Adipocyte (in vitro differentiated cells): ENCODE measurements around the gene CCDC12.

Experiments
- DNase-seq: peaks from one replicate; pipeline ENCODE4 v3.0.0-alpha.2; 2015; ENCODE audit warnings: low read depth
- H3K27me3 ChIP-seq: replicated peaks from 2 replicates; pipeline ENCODE4 v1.7.0; 2013; ENCODE audit warnings: mild to moderate bottlenecking, low read length, moderate library complexity; ENCODE audit not compliant: control insufficient read depth, insufficient read depth
- H3K36me3 ChIP-seq: 2 replicates; pipeline ENCODE4 v1.7.0; 2013; ENCODE audit warnings: low read length, mild to moderate bottlenecking, moderate library complexity; ENCODE audit not compliant: control insufficient read depth, insufficient read depth, severe bottlenecking
- H3K4me1 ChIP-seq: 2 replicates; pipeline ENCODE4 v1.7.0; 2013; ENCODE audit warnings: mild to moderate bottlenecking, low read length, moderate library complexity; ENCODE audit not compliant: control insufficient read depth, insufficient read depth
- H3K4me3 ChIP-seq: 2 replicates; pipeline ENCODE4 v1.7.0; 2013; ENCODE audit warnings: mild to moderate bottlenecking, low read length, moderate library complexity
- H3K9ac ChIP-seq: 2 replicates; pipeline ENCODE4 v1.7.0; 2013; ENCODE audit warnings: mild to moderate bottlenecking, low read length, moderate library complexity
- H3K9me3 ChIP-seq: 2 replicates; pipeline ENCODE4 v1.7.0; 2013; ENCODE audit warnings: mild to moderate bottlenecking, low read length, moderate library complexity; ENCODE audit not compliant: control insufficient read depth

The CCDC12 gene

DNA sequence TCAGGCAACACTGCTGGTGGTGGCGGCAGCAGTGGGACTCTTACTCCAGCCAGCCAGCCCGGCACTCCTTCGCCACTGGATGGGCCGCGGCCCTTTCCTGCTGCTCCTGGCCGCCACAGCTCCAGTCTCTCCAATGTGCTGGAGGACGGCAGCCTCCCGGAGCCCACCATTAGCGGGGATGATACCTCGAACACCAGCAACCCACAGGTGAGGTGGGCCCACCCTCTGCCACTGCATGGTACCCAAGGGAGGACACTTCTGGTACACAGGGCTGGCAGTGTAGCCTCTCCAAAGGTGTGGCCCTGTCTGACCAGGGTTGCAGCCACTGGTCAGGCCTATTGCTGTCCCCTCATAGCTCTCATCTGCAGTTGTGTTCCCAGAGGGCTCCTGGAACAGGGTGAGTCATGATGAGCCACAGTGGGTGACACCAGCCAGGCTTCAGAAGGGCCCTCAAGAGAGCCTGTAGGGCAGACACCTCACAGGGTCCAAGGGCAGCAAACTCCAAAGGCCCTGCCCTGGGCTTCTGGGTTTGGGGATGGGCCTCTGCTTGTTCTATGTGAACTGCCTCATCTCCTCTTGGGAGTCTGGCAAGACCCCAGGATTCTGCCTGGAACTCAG lies 23.8 kb upstream of the CCDC12 start:
- Histone ChIP-seq H3K9ac (no peak overlapping the region), H3K27me3 (no peaks in the 10 kb centered on the region), H3K4me3 (no peak overlapping the region), H3K9me3 (no peaks in the 10 kb centered on the region), H3K4me1 (no peaks in the 10 kb centered on the region), H3K36me3 (no peaks in the 10 kb centered on the region)
- DNase-seq: no peak

DNA sequence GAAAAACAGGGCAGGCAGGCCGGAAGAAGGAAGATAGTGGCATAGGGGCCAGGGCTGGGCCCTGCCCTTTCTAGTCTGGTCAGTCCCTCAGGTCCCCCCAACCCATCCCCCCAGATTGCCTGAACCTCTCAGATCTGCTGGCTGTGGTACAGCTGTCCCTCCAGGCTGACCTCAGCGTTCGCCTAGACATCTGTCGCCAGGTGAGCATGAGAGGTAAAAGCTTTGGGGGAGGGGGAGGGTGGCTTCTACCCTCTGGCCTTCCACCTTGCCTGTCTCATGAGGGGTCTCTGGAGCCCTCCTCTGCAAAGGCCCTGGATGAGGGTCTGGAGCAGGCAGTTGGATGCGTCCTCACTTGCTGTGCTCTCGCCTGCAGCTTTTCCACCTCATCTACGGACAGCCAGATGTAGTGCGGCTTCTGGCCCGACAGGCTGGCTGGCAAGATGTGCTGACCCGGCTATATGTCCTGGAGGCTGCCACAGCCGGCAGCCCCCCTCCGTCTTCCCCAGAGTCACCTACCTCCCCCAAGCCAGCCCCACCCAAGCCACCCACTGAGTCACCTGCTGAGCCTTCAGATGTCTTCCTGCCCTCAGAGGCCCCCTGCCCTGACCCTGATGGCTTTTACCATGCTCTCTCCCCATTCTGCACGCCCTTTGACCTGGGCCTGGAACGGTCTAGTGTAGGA lies 23.1 kb upstream of the CCDC12 start:
- Histone ChIP-seq H3K9ac (no peak overlapping the region), H3K4me3 (no peak overlapping the region), H3K4me1 (no peaks in the 10 kb centered on the region), H3K9me3 (no peaks in the 10 kb centered on the region), H3K36me3 (no peaks in the 10 kb centered on the region), H3K27me3 (no peaks in the 10 kb centered on the region)
- no peak for DNase-seq

- H3K36me3 ChIP-seq: no peaks in the 10 kb centered on the region
- no peak for DNase-seq
- H3K27me3 ChIP-seq: no peaks in the 10 kb centered on the region
- H3K4me1 ChIP-seq: no peaks in the 10 kb centered on the region
- no peak overlapping the region for H3K4me3 ChIP-seq
- no peak overlapping the region for H3K9ac ChIP-seq
- H3K9me3 ChIP-seq: no peaks in the 10 kb centered on the region
Observed at GRCh38 chr3:46998852-46999515, 22.4 kb upstream of the CCDC12 start.

DNA sequence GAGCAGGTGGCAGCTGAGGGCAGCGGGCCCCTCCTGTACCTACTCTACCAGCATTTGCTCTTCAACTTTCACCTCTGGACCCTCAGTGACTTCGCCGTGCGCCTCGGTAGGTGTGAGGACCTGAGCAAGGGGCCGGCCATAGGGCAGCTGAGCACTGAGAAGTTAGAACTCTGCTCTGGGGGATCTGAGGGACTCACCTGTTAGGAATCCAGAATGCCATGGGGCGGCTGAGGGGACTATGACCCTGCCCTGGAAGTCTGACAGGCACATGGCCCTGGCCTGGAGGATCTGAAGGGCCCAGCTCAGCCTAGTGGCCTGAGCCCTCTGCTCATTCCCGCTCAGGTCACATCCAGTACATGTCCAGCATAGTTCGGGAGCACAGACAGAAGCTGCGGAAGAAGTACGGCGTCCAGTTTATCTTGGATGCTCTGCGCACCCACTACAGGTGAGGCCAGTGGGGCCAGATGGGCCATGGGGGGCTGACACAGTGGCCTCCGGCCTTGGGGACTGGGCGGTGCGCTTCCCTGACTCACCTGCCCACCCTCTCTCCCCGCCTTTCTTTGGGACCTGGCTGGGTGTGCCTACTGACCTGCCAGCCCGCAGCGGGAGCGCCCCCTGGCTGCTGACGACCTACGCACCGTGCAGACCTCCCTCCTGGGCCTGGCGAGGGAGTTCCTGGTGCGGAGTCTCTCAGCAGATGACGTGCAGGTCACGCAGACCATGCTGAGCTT lies 21.7 kb upstream of the CCDC12 start:
- no peak overlapping the region for H3K9ac ChIP-seq
- DNase-seq: peak; percentile 42

GRCh38 chr3:46997453-46998091 lies 21.0 kb upstream of the CCDC12 start:
- no peak for DNase-seq
- Histone ChIP-seq H3K36me3 (no peaks in the 10 kb centered on the region), H3K27me3 (no peaks in the 10 kb centered on the region), H3K4me1 (no peaks in the 10 kb centered on the region), H3K9ac (no peak overlapping the region), H3K9me3 (no peaks in the 10 kb centered on the region), H3K4me3 (no peak overlapping the region)

More for the DNA sequence above, 21.7 kb upstream of the CCDC12 start:
- H3K36me3 ChIP-seq: no peaks in the 10 kb centered on the region
- H3K4me3 ChIP-seq: no peak overlapping the region
- H3K27me3 ChIP-seq: no peaks in the 10 kb centered on the region
- H3K9me3 ChIP-seq: no peaks in the 10 kb centered on the region
- no peaks in the 10 kb centered on the region for H3K4me1 ChIP-seq

- Histone ChIP-seq H3K36me3 (no peaks in the 10 kb centered on the region), H3K27me3 (no peaks in the 10 kb centered on the region), H3K9ac (no peak overlapping the region), H3K4me1 (no peaks in the 10 kb centered on the region), H3K9me3 (no peaks in the 10 kb centered on the region), H3K4me3 (no peak overlapping the region)
- DNase-seq: no peak
Observed at GRCh38 chr3:46996689-46997452, 20.3 kb upstream of the CCDC12 start.

GRCh38 chr3:46995901-46996562 lies 19.5 kb upstream of the CCDC12 start:
- Histone ChIP-seq H3K4me3 (no peak overlapping the region), H3K9ac (no peak overlapping the region), H3K27me3 (no peaks in the 10 kb centered on the region), H3K4me1 (no peaks in the 10 kb centered on the region), H3K36me3 (no peaks in the 10 kb centered on the region), H3K9me3 (no peaks in the 10 kb centered on the region)
- no peak for DNase-seq

- Histone ChIP-seq H3K27me3 (no peaks in the 10 kb centered on the region), H3K4me3 (no peak overlapping the region), H3K36me3 (no peaks in the 10 kb centered on the region), H3K9ac (no peak overlapping the region), H3K9me3 (no peaks in the 10 kb centered on the region), H3K4me1 (no peaks in the 10 kb centered on the region)
- DNase-seq: no peak
Observed at GRCh38 chr3:46994801-46995731, 18.5 kb upstream of the CCDC12 start.

DNA sequence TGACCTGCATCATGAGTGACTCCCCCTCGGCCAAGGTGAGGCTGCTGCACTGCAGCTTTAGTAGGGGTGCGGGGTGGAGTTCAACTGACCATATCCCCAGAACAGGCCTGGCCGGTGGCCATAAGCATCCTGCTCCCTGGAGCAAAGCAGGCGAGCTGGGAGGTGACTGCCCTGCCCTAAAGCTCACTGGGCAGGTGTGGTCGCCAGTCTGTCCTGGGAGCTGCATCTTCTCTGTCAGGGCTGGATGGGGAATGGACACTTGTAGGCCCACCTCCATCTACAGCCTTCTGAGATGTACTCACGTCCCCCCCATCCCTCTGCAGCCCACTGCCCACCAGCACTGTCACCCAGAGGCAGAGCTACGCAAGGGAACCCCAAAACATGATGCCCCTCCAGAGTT lies 17.4 kb upstream of the CCDC12 start:
- Histone ChIP-seq H3K27me3 (no peaks in the 10 kb centered on the region), H3K4me1 (no peaks in the 10 kb centered on the region), H3K36me3 (no peaks in the 10 kb centered on the region), H3K4me3 (no peak overlapping the region), H3K9ac (no peak overlapping the region), H3K9me3 (no peaks in the 10 kb centered on the region)
- no peak for DNase-seq
